Effector memory CD4-positive, alpha-beta T cell (primary cell): Measurements from ENCODE around the gene AP3S2.

Experiments
- DNase-seq, 3 donors: peaks; one replicate each; pipeline ENCODE4 v3.0.0-alpha.2; 2020
- H3K27ac ChIP-seq: 2 replicates; pipeline ENCODE4 v1.7.0; 2013; ENCODE audit warnings: mild to moderate bottlenecking, low read length, moderate library complexity; ENCODE audit not compliant: insufficient read depth, poor library complexity, severe bottlenecking
- H3K27me3 ChIP-seq: replicated peaks from 2 replicates; pipeline ENCODE4 v1.7.0; 2013; ENCODE audit warnings: mild to moderate bottlenecking, low read length; ENCODE audit not compliant: insufficient read depth, control insufficient read depth, poor library complexity, severe bottlenecking
- H3K36me3 ChIP-seq: 2 replicates; pipeline ENCODE4 v1.7.0; 2013; ENCODE audit warnings: mild to moderate bottlenecking, low read length, moderate library complexity; ENCODE audit not compliant: control insufficient read depth, insufficient read depth
- H3K4me1 ChIP-seq: 2 replicates; pipeline ENCODE4 v1.7.0; 2013; ENCODE audit warnings: low read length, mild to moderate bottlenecking; ENCODE audit not compliant: control insufficient read depth, insufficient read depth, poor library complexity, severe bottlenecking
- H3K4me3 ChIP-seq: 2 replicates; pipeline ENCODE4 v1.7.0; 2013; ENCODE audit warnings: low read length, low read depth, mild to moderate bottlenecking; ENCODE audit not compliant: insufficient read depth, poor library complexity, severe bottlenecking
- H3K9me3 ChIP-seq: 2 replicates; pipeline ENCODE4 v1.7.0; 2013; ENCODE audit warnings: mild to moderate bottlenecking, low read length, moderate library complexity; ENCODE audit not compliant: control insufficient read depth

AP3S2 gene

GRCh38 chr15:89802231-89802928 lies 91.4 kb downstream of the AP3S2 start:
- DNase-seq, result no peak
- Histone ChIP-seq H3K4me1 (no peaks in the 10 kb centered on the region), H3K4me3 (no peak overlapping the region), H3K27ac (no peak overlapping the region), H3K9me3 (no peaks in the 10 kb centered on the region), H3K36me3 (no peaks in the 10 kb centered on the region), H3K27me3 (no peaks in the 10 kb centered on the region)

GRCh38 chr15:89801471-89802195 lies 92.2 kb downstream of the AP3S2 start:
- H3K4me3 ChIP-seq, result no peak overlapping the region
- no peaks in the 10 kb centered on the region for H3K4me1 ChIP-seq
- no peaks in the 10 kb centered on the region for H3K36me3 ChIP-seq
- no peaks in the 10 kb centered on the region for H3K27me3 ChIP-seq
- H3K9me3 ChIP-seq, result no peaks in the 10 kb centered on the region
- H3K27ac ChIP-seq, result no peak overlapping the region
- DNase-seq, result no peak

- H3K27me3 ChIP-seq, result no peaks in the 10 kb centered on the region
- H3K27ac ChIP-seq, result no peak overlapping the region
- no peaks in the 10 kb centered on the region for H3K4me1 ChIP-seq
- H3K36me3 ChIP-seq, result no peaks in the 10 kb centered on the region
- H3K4me3 ChIP-seq, result no peak overlapping the region
- no peak for DNase-seq
- H3K9me3 ChIP-seq, result no peaks in the 10 kb centered on the region
Measured at GRCh38 chr15:89799918-89800498, 93.8 kb downstream of the AP3S2 start.

GRCh38 chr15:89799011-89799911 lies 94.5 kb downstream of the AP3S2 start:
- no peak overlapping the region for H3K4me3 ChIP-seq
- H3K4me1 ChIP-seq, result no peaks in the 10 kb centered on the region
- no peaks in the 10 kb centered on the region for H3K27me3 ChIP-seq
- no peaks in the 10 kb centered on the region for H3K9me3 ChIP-seq
- no peak for DNase-seq
- H3K27ac ChIP-seq, result no peak overlapping the region
- no peaks in the 10 kb centered on the region for H3K36me3 ChIP-seq

GRCh38 chr15:89797678-89798201 lies 96.1 kb downstream of the AP3S2 start:
- Histone ChIP-seq H3K9me3 (no peaks in the 10 kb centered on the region), H3K4me3 (no peak overlapping the region), H3K27me3 (no peaks in the 10 kb centered on the region), H3K27ac (no peak overlapping the region), H3K36me3 (no peaks in the 10 kb centered on the region), H3K4me1 (no peaks in the 10 kb centered on the region)
- DNase-seq, result no peak

- Histone ChIP-seq H3K4me1 (no peaks in the 10 kb centered on the region), H3K36me3 (no peaks in the 10 kb centered on the region), H3K4me3 (no peak overlapping the region), H3K27me3 (no peaks in the 10 kb centered on the region), H3K27ac (no peak overlapping the region), H3K9me3 (no peaks in the 10 kb centered on the region)
- DNase-seq, result no peak
Measured at GRCh38 chr15:89795996-89796395, 97.8 kb downstream of the AP3S2 start.

GRCh38 chr15:89794627-89795241 lies 99.1 kb downstream of the AP3S2 start:
- Histone ChIP-seq H3K27me3 (no peaks in the 10 kb centered on the region), H3K27ac (no peak overlapping the region), H3K36me3 (no peaks in the 10 kb centered on the region), H3K9me3 (no peaks in the 10 kb centered on the region), H3K4me1 (no peaks in the 10 kb centered on the region), H3K4me3 (no peak overlapping the region)
- no peak for DNase-seq

GRCh38 chr15:89792106-89792805 lies 101.5 kb downstream of the AP3S2 start:
- H3K27me3 ChIP-seq, result no peaks in the 10 kb centered on the region
- H3K9me3 ChIP-seq, result no peaks in the 10 kb centered on the region
- H3K36me3 ChIP-seq, result no peaks in the 10 kb centered on the region
- DNase-seq, result no peak
- H3K27ac ChIP-seq, result no peak overlapping the region
- H3K4me3 ChIP-seq, result no peak overlapping the region
- H3K4me1 ChIP-seq, result no peaks in the 10 kb centered on the region

GRCh38 chr15:89790661-89791060 lies 103.1 kb downstream of the AP3S2 start:
- Histone ChIP-seq H3K36me3 (no peaks in the 10 kb centered on the region), H3K4me3 (no peak overlapping the region), H3K27ac (no peak overlapping the region), H3K4me1 (no peaks in the 10 kb centered on the region), H3K27me3 (no peaks in the 10 kb centered on the region), H3K9me3 (no peaks in the 10 kb centered on the region)
- DNase-seq, result no peak
